Measurements from ENCODE around the gene PRR19.

PRR19 gene

DNA sequence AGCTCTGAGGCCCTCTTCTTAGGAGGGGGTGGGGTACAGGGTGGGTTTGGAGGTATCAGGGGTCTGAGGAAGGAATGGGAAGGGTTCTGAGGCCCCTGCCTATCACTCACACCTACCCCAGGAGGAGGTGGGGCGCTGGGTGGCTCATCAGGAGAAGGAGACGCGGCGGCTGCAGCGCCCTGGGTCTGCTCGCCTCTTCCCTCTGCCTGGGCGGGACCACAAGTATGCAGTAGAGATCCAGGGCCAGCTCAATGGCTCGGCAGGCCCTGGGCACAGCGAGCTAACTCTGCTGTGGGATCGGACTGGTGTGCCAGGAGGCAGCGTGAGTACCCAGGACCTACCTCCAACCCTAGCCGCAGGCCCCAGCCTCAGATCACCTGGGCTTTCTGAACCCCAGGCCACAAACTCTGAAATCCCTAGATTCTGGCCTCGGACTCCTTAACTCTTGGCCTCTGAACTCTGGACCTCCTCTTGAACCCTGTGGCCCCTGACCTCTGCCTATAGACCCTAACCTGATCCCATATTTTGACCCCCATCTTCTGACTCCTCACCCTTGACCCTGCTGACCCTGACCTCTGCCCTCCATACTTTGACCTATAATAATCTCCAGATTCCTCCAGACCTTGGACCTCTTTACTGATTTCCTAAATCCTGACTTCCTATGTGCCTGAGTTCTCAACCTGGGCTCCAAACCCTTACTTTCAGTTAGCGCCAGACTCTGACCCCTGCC lies 47.6 kb downstream of the PRR19 start:
- DNase-seq (ENCODE audit: low read depth), result no peak

DNA sequence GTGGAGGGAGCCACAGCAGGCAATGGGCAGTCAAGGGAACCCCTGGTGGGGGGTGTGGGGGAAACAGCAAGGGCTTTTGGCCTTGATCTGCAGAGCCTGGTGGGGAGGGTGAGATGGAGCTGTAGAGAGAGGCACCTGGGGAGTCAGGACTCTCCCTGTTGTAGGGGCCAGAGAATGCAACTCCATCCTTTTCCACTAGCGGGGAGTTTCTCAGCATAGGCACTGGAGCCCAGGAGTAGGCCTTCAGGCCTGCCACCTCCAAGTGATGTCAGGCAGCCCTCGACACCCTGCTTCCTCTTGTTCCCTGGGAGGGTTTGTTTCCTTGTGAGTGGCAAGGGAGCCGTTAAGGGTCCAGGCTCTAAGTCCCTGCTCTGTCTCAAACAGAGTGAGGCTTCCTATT lies 48.5 kb downstream of the PRR19 start:
- no peak for DNase-seq (ENCODE audit: low read depth)

DNA sequence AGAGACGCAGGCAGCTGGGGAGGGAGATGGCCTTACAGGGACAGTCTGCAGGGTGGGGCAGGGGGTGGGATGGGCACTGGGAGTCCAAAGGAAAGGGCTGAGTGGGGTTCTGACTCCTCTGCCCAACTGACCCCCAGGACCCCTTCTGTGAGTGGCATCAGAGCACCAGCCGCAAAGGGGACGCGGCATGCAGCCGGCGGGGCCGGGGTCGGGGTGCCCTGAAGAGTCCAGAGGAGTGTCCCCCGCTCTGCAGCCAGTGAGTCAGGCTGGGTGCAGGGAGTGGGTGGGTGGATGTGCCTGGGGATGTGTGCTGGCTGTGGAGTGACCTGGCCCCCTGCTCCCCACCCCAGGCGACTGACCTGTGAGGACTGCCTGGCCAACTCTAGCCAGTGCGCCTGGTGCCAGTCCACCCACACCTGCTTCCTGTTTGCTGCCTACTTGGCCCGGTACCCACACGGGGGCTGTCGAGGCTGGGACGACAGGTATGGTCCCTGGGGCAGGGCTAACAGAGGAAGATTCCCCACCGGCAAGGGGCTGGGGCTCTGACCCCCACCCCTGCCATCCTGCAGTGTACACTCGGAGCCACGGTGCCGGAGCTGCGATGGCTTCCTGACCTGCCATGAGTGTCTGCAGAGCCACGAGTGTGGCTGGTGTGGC lies 49.3 kb downstream of the PRR19 start:
- no peak for DNase-seq (ENCODE audit: low read depth)

DNA sequence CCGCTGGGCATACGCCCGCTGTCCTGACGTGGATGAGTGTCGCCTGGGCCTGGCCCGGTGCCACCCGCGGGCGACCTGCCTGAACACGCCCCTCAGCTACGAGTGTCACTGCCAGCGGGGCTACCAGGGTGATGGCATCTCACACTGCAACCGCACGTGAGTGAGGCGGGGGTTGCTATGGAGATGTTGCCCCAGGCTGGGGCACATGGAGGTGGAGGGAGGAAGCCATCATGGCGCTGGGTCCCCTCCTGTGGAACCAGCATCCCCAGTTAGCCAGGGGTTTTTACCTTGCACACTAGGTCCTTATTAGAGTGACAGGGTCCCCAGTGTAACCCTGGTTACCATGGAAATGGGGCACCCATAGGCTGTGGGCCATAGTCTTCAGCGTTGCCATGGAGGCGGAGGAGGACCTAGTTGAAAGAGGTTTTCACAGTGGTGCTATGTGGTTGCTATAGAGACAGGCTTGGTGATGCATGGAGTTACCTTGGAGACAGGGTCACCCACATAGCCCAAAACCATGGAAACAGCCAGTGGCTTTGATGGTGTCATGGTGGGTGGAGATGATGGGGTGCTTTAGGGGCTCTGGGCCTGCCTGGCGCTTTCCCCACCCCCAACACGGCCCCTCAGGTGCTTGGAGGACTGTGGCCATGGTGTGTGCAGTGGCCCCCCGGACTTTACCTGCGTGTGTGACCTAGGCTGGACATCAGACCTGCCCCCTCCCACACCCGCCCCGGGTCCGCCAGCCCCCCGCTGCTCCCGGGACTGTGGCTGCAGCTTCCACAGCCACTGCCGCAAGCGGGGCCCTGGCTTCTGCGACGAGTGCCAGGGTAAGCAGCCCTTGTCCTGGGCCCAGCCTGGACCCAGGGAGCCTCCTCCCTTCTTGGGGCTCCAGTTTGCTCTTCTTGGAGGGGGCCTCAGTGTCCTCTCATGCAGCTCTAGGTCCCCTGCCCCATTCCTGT lies 50.6 kb downstream of the PRR19 start:
- no peak for DNase-seq (ENCODE audit: low read depth)

DNA sequence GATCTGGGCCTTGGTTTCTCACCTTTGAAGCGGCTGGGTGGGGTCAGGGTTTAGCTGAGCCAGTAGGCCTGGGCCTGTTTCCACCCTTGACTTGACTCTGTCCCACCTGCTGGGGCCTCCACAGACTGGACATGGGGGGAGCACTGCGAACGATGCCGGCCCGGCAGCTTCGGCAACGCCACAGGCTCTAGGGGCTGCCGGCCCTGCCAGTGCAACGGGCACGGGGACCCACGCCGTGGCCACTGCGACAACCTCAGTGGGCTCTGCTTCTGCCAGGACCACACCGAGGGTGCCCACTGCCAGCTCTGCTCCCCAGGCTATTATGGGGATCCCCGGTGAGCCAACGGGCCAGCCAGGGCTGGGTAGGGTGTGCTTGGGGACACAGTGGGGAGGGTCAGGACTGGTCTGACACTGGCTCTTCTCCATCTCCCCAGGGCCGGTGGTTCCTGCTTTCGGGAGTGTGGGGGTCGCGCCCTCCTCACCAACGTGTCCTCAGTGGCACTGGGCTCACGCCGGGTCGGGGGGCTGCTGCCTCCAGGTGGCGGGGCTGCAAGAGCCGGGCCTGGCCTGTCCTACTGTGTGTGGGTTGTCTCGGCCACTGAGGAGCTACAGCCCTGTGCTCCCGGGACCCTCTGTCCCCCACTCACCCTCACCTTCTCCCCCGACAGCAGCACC lies 51.5 kb downstream of the PRR19 start:
- no peak for DNase-seq (ENCODE audit: low read depth)

DNA sequence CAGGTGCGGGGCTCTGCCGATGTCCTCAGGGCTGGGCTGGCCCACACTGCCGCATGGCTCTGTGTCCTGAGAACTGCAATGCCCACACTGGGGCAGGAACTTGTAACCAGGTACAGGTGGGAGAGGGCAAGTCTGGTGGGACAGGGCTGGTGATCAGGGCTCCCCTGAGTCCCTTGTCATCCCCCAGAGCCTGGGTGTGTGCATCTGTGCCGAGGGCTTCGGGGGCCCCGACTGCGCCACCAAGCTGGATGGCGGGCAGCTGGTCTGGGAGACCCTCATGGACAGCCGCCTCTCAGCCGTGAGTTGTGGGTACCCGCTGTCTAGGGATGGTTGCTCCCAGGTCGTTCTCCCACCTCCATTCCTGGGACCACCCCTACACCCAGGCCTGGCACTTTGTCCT lies 54.0 kb downstream of the PRR19 start:
- DNase-seq (ENCODE audit: low read depth), result no peak

DNA sequence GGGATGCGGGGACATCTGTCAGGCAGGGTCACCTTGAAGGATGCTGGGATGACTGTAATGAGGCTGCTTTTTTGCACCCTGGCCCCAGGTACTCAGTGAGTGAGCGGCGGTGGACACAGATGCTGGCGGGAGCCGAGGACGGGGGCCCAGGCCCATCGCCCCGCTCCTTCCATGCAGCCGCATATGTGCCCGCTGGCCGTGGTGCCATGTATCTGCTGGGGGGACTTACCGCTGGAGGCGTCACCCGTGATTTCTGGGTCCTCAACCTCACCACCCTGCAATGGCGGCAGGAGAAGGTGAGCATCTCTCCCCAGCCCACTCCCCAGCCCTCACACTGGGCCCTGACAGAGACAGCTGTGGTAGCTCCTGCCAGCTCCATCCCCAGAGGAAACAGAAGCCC lies 54.8 kb downstream of the PRR19 start:
- no peak for DNase-seq (ENCODE audit: low read depth)

DNA sequence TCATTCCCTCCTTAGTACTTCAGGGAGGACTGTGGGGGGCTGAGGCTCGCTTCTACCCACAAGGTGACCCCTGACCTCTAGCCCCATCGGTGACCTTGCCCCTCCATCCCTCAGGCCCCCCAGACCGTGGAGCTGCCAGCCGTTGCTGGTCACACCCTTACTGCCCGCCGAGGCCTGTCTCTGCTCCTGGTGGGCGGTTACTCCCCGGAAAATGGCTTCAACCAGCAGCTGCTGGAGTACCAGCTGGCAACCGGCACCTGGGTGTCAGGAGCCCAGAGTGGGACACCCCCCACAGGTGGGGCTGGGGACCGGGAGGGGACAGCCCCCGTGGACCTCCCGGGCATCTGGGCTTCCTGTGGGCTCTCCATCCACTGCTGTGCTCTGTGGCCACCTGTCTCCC lies 55.4 kb downstream of the PRR19 start:
- no peak for DNase-seq (ENCODE audit: low read depth)

Measured in activated T-cell treated with anti-CD3 and anti-CD28 coated beads for 24 hours (primary cell).